ENCODE measurements around the gene ORC1.

- TF ChIP-seq, protein P1, sequence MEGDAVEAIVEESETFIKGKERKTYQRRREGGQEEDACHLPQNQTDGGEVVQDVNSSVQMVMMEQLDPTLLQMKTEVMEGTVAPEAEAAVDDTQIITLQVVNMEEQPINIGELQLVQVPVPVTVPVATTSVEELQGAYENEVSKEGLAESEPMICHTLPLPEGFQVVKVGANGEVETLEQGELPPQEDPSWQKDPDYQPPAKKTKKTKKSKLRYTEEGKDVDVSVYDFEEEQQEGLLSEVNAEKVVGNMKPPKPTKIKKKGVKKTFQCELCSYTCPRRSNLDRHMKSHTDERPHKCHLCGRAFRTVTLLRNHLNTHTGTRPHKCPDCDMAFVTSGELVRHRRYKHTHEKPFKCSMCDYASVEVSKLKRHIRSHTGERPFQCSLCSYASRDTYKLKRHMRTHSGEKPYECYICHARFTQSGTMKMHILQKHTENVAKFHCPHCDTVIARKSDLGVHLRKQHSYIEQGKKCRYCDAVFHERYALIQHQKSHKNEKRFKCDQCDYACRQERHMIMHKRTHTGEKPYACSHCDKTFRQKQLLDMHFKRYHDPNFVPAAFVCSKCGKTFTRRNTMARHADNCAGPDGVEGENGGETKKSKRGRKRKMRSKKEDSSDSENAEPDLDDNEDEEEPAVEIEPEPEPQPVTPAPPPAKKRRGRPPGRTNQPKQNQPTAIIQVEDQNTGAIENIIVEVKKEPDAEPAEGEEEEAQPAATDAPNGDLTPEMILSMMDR (IDR thresholded peaks at IDR 0.05) = no peak
- no peak for TF ChIP-seq POLR2A (IDR thresholded peaks at IDR 0.05)
Observed at GRCh38 chr1:52402860-52403240, 1.4 kb downstream of the ORC1 start.
